HepG2 (cell line): ENCODE data around the gene ATAD3A. TPM values are rescaled to one million over a fixed set of nuclear protein-coding genes. Genes with fewer than 3 reads are reported as not detected.

Experiments used
- AHR ChIP-seq: IDR thresholded peaks from 2 replicates; pipeline ENCODE4 v1.6.1; 2018; ENCODE audit warnings: missing genetic modification reagents, missing compliant biosample characterization
- CBX2 ChIP-seq, 2 experiments: fragments of 200-600 bp in 1 of 2; sonication (generic); formaldehyde crosslinking in 1 of 2; IDR thresholded peaks; 2 replicates each; pipeline versions ENCODE4 v1.7.0 to v1.8.1; 2018 to 2022; ENCODE audit warnings: low read depth in 2 of 2, low read length in 1 of 2, mild to moderate bottlenecking in 1 of 2, missing genetic modification reagents in 1 of 2
- GLI4 ChIP-seq: sonication (generic); formaldehyde crosslinking; IDR thresholded peaks from 2 replicates; pipeline ENCODE4 v1.5.1; 2020; ENCODE audit warnings: missing genetic modification reagents, mild to moderate bottlenecking, moderate library complexity, borderline replicate concordance
- HES4 ChIP-seq: sonication (generic); formaldehyde crosslinking; IDR thresholded peaks from 2 replicates; pipeline ENCODE4 v1.9.0; 2021; ENCODE audit warnings: mild to moderate bottlenecking, missing genetic modification reagents, borderline replicate concordance
- HNF4A ChIP-seq: sonication (generic); formaldehyde crosslinking; IDR thresholded peaks from 2 replicates; pipeline ENCODE4 v1.4.0; 2020; ENCODE audit warnings: missing genetic modification reagents
- IKZF4 ChIP-seq: sonication (generic); formaldehyde crosslinking; IDR thresholded peaks from 2 replicates; pipeline ENCODE4 v1.5.1; 2020; ENCODE audit warnings: borderline replicate concordance, mild to moderate bottlenecking, low read depth, missing genetic modification reagents; ENCODE audit errors: not compliant biosample characterization
- KDM6A ChIP-seq: IDR thresholded peaks from 2 replicates; pipeline ENCODE4 v1.6.1; 2016; ENCODE audit warnings: low read depth
- MTA1 ChIP-seq: sonication (generic); formaldehyde crosslinking; IDR thresholded peaks from 2 replicates; pipeline ENCODE4 v1.4.0; 2020; ENCODE audit warnings: missing genetic modification reagents, mild to moderate bottlenecking, borderline replicate concordance
- NBN ChIP-seq: fragments of 450-650 bp; conservative IDR thresholded peaks from 2 replicates; pipeline ENCODE4 v1.6.1; 2017
- PAF1 ChIP-seq: IDR thresholded peaks from 2 replicates; pipeline ENCODE4 v1.6.1; 2016; ENCODE audit warnings: missing genetic modification reagents, missing compliant biosample characterization
- POLR2AphosphoS5 ChIP-seq: IDR thresholded peaks from 2 replicates; pipeline ENCODE4 v1.6.1; 2012; ENCODE audit warnings: low read depth, low read length
- PRMT3 ChIP-seq: sonication (generic); formaldehyde crosslinking; IDR thresholded peaks from 2 replicates; pipeline ENCODE4 v1.8.1; 2022; ENCODE audit warnings: low read depth, mild to moderate bottlenecking, moderate library complexity, missing genetic modification reagents, borderline replicate concordance
- STAT5B ChIP-seq: sonication (generic); formaldehyde crosslinking; IDR thresholded peaks from 2 replicates; pipeline ENCODE4 v1.4.0; 2020; ENCODE audit warnings: missing genetic modification reagents
- ZNF251 ChIP-seq: sonication (generic); formaldehyde crosslinking; IDR thresholded peaks from 2 replicates; pipeline ENCODE4 v1.9.0; 2021; ENCODE audit warnings: mild to moderate bottlenecking, missing genetic modification reagents
- ZNF335 ChIP-seq: sonication (generic); formaldehyde crosslinking; IDR thresholded peaks from 2 replicates; pipeline ENCODE4 v1.4.0; 2020; ENCODE audit warnings: missing genetic modification reagents
- ZNF451 ChIP-seq: sonication (generic); formaldehyde crosslinking; IDR thresholded peaks from 2 replicates; pipeline ENCODE4 v1.5.0; 2020; ENCODE audit warnings: mild to moderate bottlenecking, missing genetic modification reagents
- ZNF549 ChIP-seq: sonication (generic); formaldehyde crosslinking; IDR thresholded peaks from 2 replicates; pipeline ENCODE4 v1.5.0; 2020; ENCODE audit warnings: missing genetic modification reagents
- ZNF577 ChIP-seq: sonication (generic); formaldehyde crosslinking; IDR thresholded peaks from 2 replicates; pipeline ENCODE4 v1.4.0; 2020; ENCODE audit warnings: mild to moderate bottlenecking, low read depth, missing genetic modification reagents, borderline replicate concordance
- ZNF607 ChIP-seq: sonication (generic); formaldehyde crosslinking; IDR thresholded peaks from 2 replicates; pipeline ENCODE4 v1.5.1; 2020; ENCODE audit warnings: missing genetic modification reagents, mild to moderate bottlenecking, borderline replicate concordance
- ZNF75D ChIP-seq: sonication (generic); formaldehyde crosslinking; IDR thresholded peaks from 2 replicates; pipeline ENCODE4 v1.8.1; 2023; ENCODE audit warnings: missing genetic modification reagents, mild to moderate bottlenecking, borderline replicate concordance
- ZNF780A ChIP-seq: sonication (generic); formaldehyde crosslinking; IDR thresholded peaks from 2 replicates; pipeline ENCODE4 v1.8.0; 2022; ENCODE audit warnings: mild to moderate bottlenecking, missing genetic modification reagents, moderate library complexity
- ZNF782 ChIP-seq: sonication (generic); formaldehyde crosslinking; IDR thresholded peaks from 2 replicates; pipeline ENCODE4 v1.4.0; 2020; ENCODE audit warnings: missing genetic modification reagents, mild to moderate bottlenecking, borderline replicate concordance
- ZNF839 ChIP-seq: sonication (generic); formaldehyde crosslinking; IDR thresholded peaks from 2 replicates; pipeline ENCODE4 v1.4.0; 2020; ENCODE audit warnings: missing genetic modification reagents, mild to moderate bottlenecking, borderline replicate concordance
- ZNF891 ChIP-seq: sonication (generic); formaldehyde crosslinking; IDR thresholded peaks from 2 replicates; pipeline ENCODE4 v1.5.0; 2020; ENCODE audit warnings: mild to moderate bottlenecking, missing genetic modification reagents
- polyA plus RNA-seq, 8 experiments: library from polyadenylated mRNA; depleted of rRNA in 3 of 8; stranded (reverse) in 7 of 8; unstranded in 1 of 8; fragments of >200 nt; fragmentation: Illumina TruSeq in 4 of 8; extraction: Trizol in 4 of 8; gene quantifications; 2 replicates each; pipeline versions ENCODE4 v1.2.1 to v1.2.3, GENCODE V29; 2011 to 2016; ENCODE audit warnings: low read depth in 4 of 8, missing spikeins in 1 of 8, mixed read lengths in 1 of 8; ENCODE audit not compliant: insufficient read depth in 1 of 8
- total RNA-seq, 5 experiments: library from RNA; depleted of rRNA; stranded (reverse); fragments of >200 nt; fragmentation: Illumina TruSeq; extraction: Trizol; gene quantifications; 2 replicates each; pipeline ENCODE4 v1.2.3, GENCODE V29; 2016; ENCODE audit warnings: low read depth in 1 of 5
- TF ChIP-seq, protein P1 (sequence below): IDR thresholded peaks from 2 replicates; pipeline ENCODE4 v1.6.1; 2016; ENCODE audit warnings: mild to moderate bottlenecking
- TF ChIP-seq, protein P2 (sequence below): sonication (generic); formaldehyde crosslinking; IDR thresholded peaks from 2 replicates; pipeline ENCODE4 v1.4.0; 2020; ENCODE audit warnings: missing genetic modification reagents
- TF ChIP-seq, protein P3 (sequence below): sonication (generic); formaldehyde crosslinking; IDR thresholded peaks from 2 replicates; pipeline ENCODE4 v1.5.0; 2020; ENCODE audit warnings: missing genetic modification reagents, mild to moderate bottlenecking, borderline replicate concordance

ATAD3A gene
- total and polyA plus RNA-seq, 2 of the 13 experiments (the other 11 are each of a cell fraction or from before 2014, with no cell fraction given) = 10.6 to 49.0 TPM

DNA sequence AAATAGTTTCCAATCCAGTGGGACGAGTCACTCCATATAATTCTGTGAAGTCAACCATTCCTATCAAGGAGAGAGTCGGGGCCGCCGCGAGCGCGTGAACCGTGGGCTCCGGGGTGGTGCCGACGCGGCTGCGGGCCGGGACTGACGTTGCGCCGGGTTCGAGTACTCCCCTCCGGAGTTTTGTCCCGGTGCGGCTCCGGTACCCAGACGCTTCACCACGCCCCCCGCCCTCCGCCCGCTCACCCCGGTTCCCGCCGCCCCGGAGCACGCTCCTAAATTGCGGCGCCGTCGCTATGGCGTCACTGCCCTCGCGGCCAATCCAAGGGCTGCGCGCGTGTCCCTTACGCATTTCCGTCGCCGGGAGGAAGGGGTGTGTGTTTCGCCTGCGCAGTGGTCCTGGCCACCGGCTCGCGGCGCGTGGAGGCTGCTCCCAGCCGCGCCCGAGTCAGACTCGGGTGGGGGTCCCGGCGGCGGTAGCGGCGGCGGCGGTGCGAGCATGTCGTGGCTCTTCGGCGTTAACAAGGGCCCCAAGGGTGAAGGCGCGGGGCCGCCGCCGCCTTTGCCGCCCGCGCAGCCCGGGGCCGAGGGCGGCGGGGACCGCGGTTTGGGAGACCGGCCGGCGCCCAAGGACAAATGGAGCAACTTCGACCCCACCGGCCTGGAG is 40.4 kb upstream of the ATAD3A start, which contains the start of gene ATAD3B (continued):
- TF ChIP-seq IKZF4 (no peak), AHR (0 out of 2 replicates have a peak, but pooled peaks have one; percentile 26), HES4 (no peak), ZNF451 (CRISPR knock-in tag) (0 out of 2 replicates have a peak, but pooled peaks have one; percentile 44), ZNF780A (CRISPR knock-in tag) (no peak), ZNF75D (CRISPR knock-in tag) (no peak), NBN (no peak), STAT5B (CRISPR knock-in tag) (no peak), ZNF549 (no peak), MTA1 (CRISPR knock-in tag) (peak; percentile 68; the same call in 1 of the 2 replicates), HNF4A (CRISPR knock-in tag) (no peak), CBX2 (IDR thresholded peaks at IDR 0.05; ENCODE audit: low read depth, low read length) (no peak), CBX2 (CRISPR knock-in tag; IDR thresholded peaks at IDR 0.05; ENCODE audit: low read depth) (no peak), ZNF891 (no peak), ZNF335 (CRISPR knock-in tag) (no peak), ZNF607 (no peak), ZNF839 (CRISPR knock-in tag) (no peak), KDM6A (no peak), PRMT3 (CRISPR knock-in tag) (no peak), ZNF577 (no peak), ZNF251 (CRISPR knock-in tag) (no peak), GLI4 (CRISPR knock-in tag) (no peak), PAF1 (CRISPR knock-in tag) (no peak), ZNF782 (CRISPR knock-in tag) (no peak), POLR2AphosphoS5 (peak; percentile 67)
- TF ChIP-seq, protein P1, sequence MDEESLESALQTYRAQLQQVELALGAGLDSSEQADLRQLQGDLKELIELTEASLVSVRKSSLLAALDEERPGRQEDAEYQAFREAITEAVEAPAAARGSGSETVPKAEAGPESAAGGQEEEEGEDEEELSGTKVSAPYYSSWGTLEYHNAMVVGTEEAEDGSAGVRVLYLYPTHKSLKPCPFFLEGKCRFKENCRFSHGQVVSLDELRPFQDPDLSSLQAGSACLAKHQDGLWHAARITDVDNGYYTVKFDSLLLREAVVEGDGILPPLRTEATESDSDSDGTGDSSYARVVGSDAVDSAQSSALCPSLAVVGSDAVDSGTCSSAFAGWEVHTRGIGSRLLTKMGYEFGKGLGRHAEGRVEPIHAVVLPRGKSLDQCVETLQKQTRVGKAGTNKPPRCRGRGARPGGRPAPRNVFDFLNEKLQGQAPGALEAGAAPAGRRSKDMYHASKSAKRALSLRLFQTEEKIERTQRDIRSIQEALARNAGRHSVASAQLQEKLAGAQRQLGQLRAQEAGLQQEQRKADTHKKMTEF (CRISPR knock-in tag) = peak; percentile 74; the same call in 1 of the 2 replicates
- TF ChIP-seq, protein P2, sequence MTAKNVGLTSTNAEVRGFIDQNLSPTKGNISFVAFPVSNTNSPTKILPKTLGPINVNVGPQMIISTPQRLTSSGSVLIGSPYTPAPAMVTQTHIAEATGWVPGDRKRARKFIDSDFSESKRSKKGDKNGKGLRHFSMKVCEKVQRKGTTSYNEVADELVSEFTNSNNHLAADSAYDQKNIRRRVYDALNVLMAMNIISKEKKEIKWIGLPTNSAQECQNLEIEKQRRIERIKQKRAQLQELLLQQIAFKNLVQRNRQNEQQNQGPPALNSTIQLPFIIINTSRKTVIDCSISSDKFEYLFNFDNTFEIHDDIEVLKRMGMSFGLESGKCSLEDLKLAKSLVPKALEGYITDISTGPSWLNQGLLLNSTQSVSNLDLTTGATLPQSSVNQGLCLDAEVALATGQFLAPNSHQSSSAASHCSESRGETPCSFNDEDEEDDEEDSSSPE (CRISPR knock-in tag) = peak; percentile 96
- TF ChIP-seq, protein P3, sequence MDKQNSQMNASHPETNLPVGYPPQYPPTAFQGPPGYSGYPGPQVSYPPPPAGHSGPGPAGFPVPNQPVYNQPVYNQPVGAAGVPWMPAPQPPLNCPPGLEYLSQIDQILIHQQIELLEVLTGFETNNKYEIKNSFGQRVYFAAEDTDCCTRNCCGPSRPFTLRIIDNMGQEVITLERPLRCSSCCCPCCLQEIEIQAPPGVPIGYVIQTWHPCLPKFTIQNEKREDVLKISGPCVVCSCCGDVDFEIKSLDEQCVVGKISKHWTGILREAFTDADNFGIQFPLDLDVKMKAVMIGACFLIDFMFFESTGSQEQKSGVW (CRISPR knock-in tag) = no peak
